ENCODE measurements around the gene OPN3.

- TF ChIP-seq POLR2A (IDR thresholded peaks at IDR 0.05; ENCODE audit: low read depth) (no peak), CTCF (IDR thresholded peaks at IDR 0.05) (no peak), POLR2AphosphoS5 (IDR thresholded peaks at IDR 0.05) (no peak)
Observed at GRCh38 chr1:241630899-241631298, 9.3 kb downstream of the OPN3 start.
